Chondrocyte (in vitro differentiated cells): Measurements from ENCODE around the gene RADX. TPM values are rescaled to one million over a fixed set of nuclear protein-coding genes. Genes with fewer than 3 reads are reported as not detected.

Experiments used
- DNase-seq: peaks from one replicate; pipeline ENCODE4 v3.0.0; 2021; ENCODE audit warnings: mixed read lengths, low spot score
- H3K27ac Mint-ChIP-seq: one replicate; pipeline ENCODE4 v1.8.0; 2021; ENCODE audit warnings: mild to moderate bottlenecking, moderate library complexity, mixed read lengths; ENCODE audit not compliant: unreplicated experiment
- H3K27me3 Mint-ChIP-seq: 2 replicates; pipeline ENCODE4 v1.8.0; 2021; ENCODE audit warnings: low read depth, mixed read lengths
- H3K36me3 Mint-ChIP-seq: 2 replicates; pipeline ENCODE4 v1.8.0; 2021; ENCODE audit warnings: low read depth, mixed read lengths
- H3K4me1 Mint-ChIP-seq: 2 replicates; pipeline ENCODE4 v1.8.0; 2021; ENCODE audit warnings: low read depth, mild to moderate bottlenecking, mixed read lengths
- H3K4me3 Mint-ChIP-seq: one replicate; pipeline ENCODE4 v1.8.0; 2021; ENCODE audit warnings: mild to moderate bottlenecking, moderate library complexity, mixed read lengths; ENCODE audit not compliant: unreplicated experiment
- H3K9me3 Mint-ChIP-seq: 2 replicates; pipeline ENCODE4 v1.8.0; 2021; ENCODE audit warnings: low read depth, mixed read lengths
- CTCF ChIP-seq: fragments of 200-600 bp; sonication (generic); IDR thresholded peaks from 2 replicates; pipeline ENCODE4 v1.5.0; 2021; ENCODE audit warnings: antibody characterized with exemption, mild to moderate bottlenecking, moderate library complexity
- total RNA-seq: library from RNA; stranded (reverse); gene quantifications from 3 replicates; pipeline ENCODE4 v1.2.1, GENCODE V29; 2021

Gene RADX
- total RNA-seq, 1 donor from 2014 or later, result 0.17 TPM

GRCh38 chrX:106680716-106681115 lies 68.9 kb downstream of the RADX start:
- Mint-ChIP-seq H3K27me3 (no peaks in the 10 kb centered on the region), H3K36me3 (no peaks in the 10 kb centered on the region), H3K9me3 (no peaks in the 10 kb centered on the region), H3K27ac (no peak overlapping the region), H3K4me1 (no peaks in the 10 kb centered on the region), H3K4me3 (no peak overlapping the region)
- no peak for DNase-seq
- no peak for TF ChIP-seq CTCF

- no peak for DNase-seq
- Mint-ChIP-seq H3K4me1 (no peaks in the 10 kb centered on the region), H3K36me3 (no peaks in the 10 kb centered on the region), H3K4me3 (no peak overlapping the region), H3K9me3 (peaks cover 17% of the 10 kb centered on the region), H3K27me3 (peaks cover 4% of the 10 kb centered on the region), H3K27ac (no peak overlapping the region)
- TF ChIP-seq CTCF, result no peak
Observed at GRCh38 chrX:106684207-106684606, 72.4 kb downstream of the RADX start.

- H3K27me3 Mint-ChIP-seq, result peaks cover 13% of the 10 kb centered on the region
- DNase-seq, result no peak
- TF ChIP-seq CTCF, result no peak
- H3K4me3 Mint-ChIP-seq, result no peak overlapping the region
- no peaks in the 10 kb centered on the region for H3K4me1 Mint-ChIP-seq
- no peak overlapping the region for H3K27ac Mint-ChIP-seq
- no peaks in the 10 kb centered on the region for H3K36me3 Mint-ChIP-seq
- peaks cover 16% of the 10 kb centered on the region for H3K9me3 Mint-ChIP-seq
Observed at GRCh38 chrX:106692425-106693065, 80.8 kb downstream of the RADX start.

GRCh38 chrX:106696502-106696901 lies 84.7 kb downstream of the RADX start:
- Mint-ChIP-seq H3K4me1 (no peaks in the 10 kb centered on the region), H3K36me3 (no peaks in the 10 kb centered on the region), H3K4me3 (no peak overlapping the region), H3K27ac (no peak overlapping the region), H3K27me3 (peaks cover 13% of the 10 kb centered on the region), H3K9me3 (peaks cover 9% of the 10 kb centered on the region)
- DNase-seq, result no peak
- no peak for TF ChIP-seq CTCF

- H3K4me3 Mint-ChIP-seq, result no peak overlapping the region
- H3K4me1 Mint-ChIP-seq, result no peaks in the 10 kb centered on the region
- peaks cover 6% of the 10 kb centered on the region for H3K27me3 Mint-ChIP-seq
- H3K36me3 Mint-ChIP-seq, result no peaks in the 10 kb centered on the region
- H3K27ac Mint-ChIP-seq, result no peak overlapping the region
- peaks cover 9% of the 10 kb centered on the region for H3K9me3 Mint-ChIP-seq
- DNase-seq, result no peak
- no peak for TF ChIP-seq CTCF
Observed at GRCh38 chrX:106698693-106699092, 86.9 kb downstream of the RADX start.
